Measurements from ENCODE around the gene PKN1.

The PKN1 gene

GRCh38 chr19:14463747-14464146, 30.6 kb downstream of the PKN1 start:
- no peak overlapping the region for H3K4me3 Mint-ChIP-seq
- peaks cover 1% of the 10 kb centered on the region for H3K27me3 Mint-ChIP-seq (ENCODE audit: low read depth, poor library complexity)
- no peak overlapping the region for H3K27ac Mint-ChIP-seq
- TF ChIP-seq CTCF (IDR thresholded peaks at IDR 0.05): no peak
- DNase-seq: no peak
- no peaks in the 10 kb centered on the region for H3K4me1 Mint-ChIP-seq
- peaks cover 47% of the 10 kb centered on the region for H3K36me3 Mint-ChIP-seq (ENCODE audit: low read depth)
- H3K9me3 Mint-ChIP-seq: no peaks in the 10 kb centered on the region

- H3K9me3 Mint-ChIP-seq: no peaks in the 10 kb centered on the region
- H3K4me1 Mint-ChIP-seq: peaks cover 6% of the 10 kb centered on the region
- H3K36me3 Mint-ChIP-seq (ENCODE audit: low read depth): peaks cover 30% of the 10 kb centered on the region
- no peak for DNase-seq
- H3K27ac Mint-ChIP-seq: peak overlapping the region; percentile 42
- peaks cover 3% of the 10 kb centered on the region for H3K27me3 Mint-ChIP-seq (ENCODE audit: low read depth, poor library complexity)
- no peak overlapping the region for H3K4me3 Mint-ChIP-seq
- no peak for TF ChIP-seq CTCF (IDR thresholded peaks at IDR 0.05)
Measured at GRCh38 chr19:14467391-14467790, 34.3 kb downstream of the PKN1 start.

- Mint-ChIP-seq H3K27ac (peak overlapping the region; percentile 42), H3K27me3 (ENCODE audit: low read depth, poor library complexity) (peaks cover 5% of the 10 kb centered on the region), H3K36me3 (ENCODE audit: low read depth) (peaks cover 30% of the 10 kb centered on the region), H3K4me1 (peaks cover 8% of the 10 kb centered on the region), H3K4me3 (no peak overlapping the region), H3K9me3 (no peaks in the 10 kb centered on the region)
- no peak for DNase-seq
- TF ChIP-seq CTCF (IDR thresholded peaks at IDR 0.05): no peak
Measured at GRCh38 chr19:14467816-14468215, 34.7 kb downstream of the PKN1 start.

- TF ChIP-seq CTCF (IDR thresholded peaks at IDR 0.05): no peak
- Mint-ChIP-seq H3K9me3 (no peaks in the 10 kb centered on the region), H3K4me1 (peaks cover 18% of the 10 kb centered on the region), H3K27me3 (ENCODE audit: low read depth, poor library complexity) (peaks cover 8% of the 10 kb centered on the region), H3K27ac (no peak overlapping the region), H3K36me3 (ENCODE audit: low read depth) (peaks cover 24% of the 10 kb centered on the region), H3K4me3 (no peak overlapping the region)
- DNase-seq: no peak
Measured at GRCh38 chr19:14470031-14470876, 37.1 kb downstream of the PKN1 start.

GRCh38 chr19:14471436-14472187, 38.5 kb downstream of the PKN1 start:
- no peak for TF ChIP-seq CTCF (IDR thresholded peaks at IDR 0.05)
- H3K4me1 Mint-ChIP-seq: peaks cover 31% of the 10 kb centered on the region
- H3K4me3 Mint-ChIP-seq: no peak overlapping the region
- H3K27ac Mint-ChIP-seq: no peak overlapping the region
- H3K36me3 Mint-ChIP-seq (ENCODE audit: low read depth): peaks cover 15% of the 10 kb centered on the region
- H3K27me3 Mint-ChIP-seq (ENCODE audit: low read depth, poor library complexity): peaks cover 8% of the 10 kb centered on the region
- no peaks in the 10 kb centered on the region for H3K9me3 Mint-ChIP-seq
- DNase-seq: no peak
